Astrocyte of the spinal cord (primary cell): ENCODE data around the gene HOMER1.

Experiments
- DNase-seq: peaks from one replicate; pipeline ENCODE4 v3.0.0; 2011; ENCODE audit warnings: low read depth, low spot score
- H3K4me3 ChIP-seq: 2 replicates; pipeline ENCODE4 v1.5.1; 2011; ENCODE audit warnings: low read depth, mild to moderate bottlenecking, low read length, moderate library complexity
- in situ Hi-C: cut with HindIII; loops from 2 replicates; pipeline ENCODE4 v1.10.0; 2017; ENCODE audit warnings: low sequenced_read_pairs
- TF ChIP-seq, protein P1 (sequence below): IDR thresholded peaks from 2 replicates; pipeline ENCODE4 v1.5.1; 2012; ENCODE audit warnings: low read depth, mild to moderate bottlenecking, low read length, inconsistent platforms

The HOMER1 gene

GRCh38 chr5:79486116-79486515 lies 27.8 kb downstream of the HOMER1 start:
- in situ Hi-C loops: no loop called here
- H3K4me3 ChIP-seq: no peak overlapping the region
- TF ChIP-seq, protein P1, sequence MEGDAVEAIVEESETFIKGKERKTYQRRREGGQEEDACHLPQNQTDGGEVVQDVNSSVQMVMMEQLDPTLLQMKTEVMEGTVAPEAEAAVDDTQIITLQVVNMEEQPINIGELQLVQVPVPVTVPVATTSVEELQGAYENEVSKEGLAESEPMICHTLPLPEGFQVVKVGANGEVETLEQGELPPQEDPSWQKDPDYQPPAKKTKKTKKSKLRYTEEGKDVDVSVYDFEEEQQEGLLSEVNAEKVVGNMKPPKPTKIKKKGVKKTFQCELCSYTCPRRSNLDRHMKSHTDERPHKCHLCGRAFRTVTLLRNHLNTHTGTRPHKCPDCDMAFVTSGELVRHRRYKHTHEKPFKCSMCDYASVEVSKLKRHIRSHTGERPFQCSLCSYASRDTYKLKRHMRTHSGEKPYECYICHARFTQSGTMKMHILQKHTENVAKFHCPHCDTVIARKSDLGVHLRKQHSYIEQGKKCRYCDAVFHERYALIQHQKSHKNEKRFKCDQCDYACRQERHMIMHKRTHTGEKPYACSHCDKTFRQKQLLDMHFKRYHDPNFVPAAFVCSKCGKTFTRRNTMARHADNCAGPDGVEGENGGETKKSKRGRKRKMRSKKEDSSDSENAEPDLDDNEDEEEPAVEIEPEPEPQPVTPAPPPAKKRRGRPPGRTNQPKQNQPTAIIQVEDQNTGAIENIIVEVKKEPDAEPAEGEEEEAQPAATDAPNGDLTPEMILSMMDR: no peak
- no peak for DNase-seq

GRCh38 chr5:79484731-79485130 lies 29.2 kb downstream of the HOMER1 start:
- TF ChIP-seq, protein P1: no peak
- DNase-seq: no peak
- in situ Hi-C loops: no loop called here

DNA sequence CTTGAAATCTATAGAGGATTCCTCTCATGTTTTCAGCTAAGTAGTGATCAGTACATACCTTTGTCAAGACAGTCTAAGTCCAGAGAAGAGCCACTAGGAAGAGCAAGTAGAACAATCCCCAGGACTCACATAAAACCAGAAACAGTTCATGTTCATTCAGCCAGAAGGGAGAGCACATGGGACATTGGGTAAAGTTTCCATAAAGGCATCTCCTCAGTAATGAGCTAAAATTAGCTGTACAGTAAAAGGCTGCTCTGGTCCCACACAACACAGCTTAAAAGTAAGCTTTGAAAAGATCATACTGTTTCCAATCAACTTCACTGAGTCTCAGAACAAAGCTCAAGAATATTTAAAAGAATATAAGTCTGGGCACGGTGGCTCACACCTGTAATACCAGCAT lies 32.4 kb downstream of the HOMER1 start:
- DNase-seq: no peak
- in situ Hi-C loops: no loop called here
- TF ChIP-seq, protein P1: no peak
- no peak overlapping the region for H3K4me3 ChIP-seq

More at GRCh38 chr5:79484731-79485130, 29.2 kb downstream of the HOMER1 start:
- H3K4me3 ChIP-seq: no peak overlapping the region

DNA sequence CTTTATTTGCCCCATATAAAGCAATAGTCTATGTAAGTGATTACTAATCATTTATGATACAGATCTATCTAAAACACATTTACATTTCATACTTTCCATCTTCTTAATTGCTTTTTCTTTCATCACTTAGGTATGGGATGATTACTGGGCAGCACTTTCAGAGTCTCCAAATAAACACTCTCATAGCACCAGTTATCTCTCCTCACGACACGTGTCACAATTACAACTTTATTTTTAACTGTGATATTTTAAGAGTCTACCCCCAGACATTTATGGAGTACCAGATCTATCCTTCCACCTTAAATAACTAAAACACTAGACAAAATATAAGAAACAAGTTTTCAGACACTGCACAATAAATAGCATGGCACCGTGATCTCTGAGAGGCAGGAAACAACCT lies 32.9 kb downstream of the HOMER1 start:
- no peak overlapping the region for H3K4me3 ChIP-seq
- DNase-seq: no peak
- in situ Hi-C loops: no loop called here
- TF ChIP-seq, protein P1: no peak

- TF ChIP-seq, protein P1: no peak
- in situ Hi-C loops: no loop called here
- DNase-seq: no peak
- H3K4me3 ChIP-seq: no peak overlapping the region
These were observed 38.8 kb downstream of the HOMER1 start for GRCh38 chr5:79475152-79475466.

DNA sequence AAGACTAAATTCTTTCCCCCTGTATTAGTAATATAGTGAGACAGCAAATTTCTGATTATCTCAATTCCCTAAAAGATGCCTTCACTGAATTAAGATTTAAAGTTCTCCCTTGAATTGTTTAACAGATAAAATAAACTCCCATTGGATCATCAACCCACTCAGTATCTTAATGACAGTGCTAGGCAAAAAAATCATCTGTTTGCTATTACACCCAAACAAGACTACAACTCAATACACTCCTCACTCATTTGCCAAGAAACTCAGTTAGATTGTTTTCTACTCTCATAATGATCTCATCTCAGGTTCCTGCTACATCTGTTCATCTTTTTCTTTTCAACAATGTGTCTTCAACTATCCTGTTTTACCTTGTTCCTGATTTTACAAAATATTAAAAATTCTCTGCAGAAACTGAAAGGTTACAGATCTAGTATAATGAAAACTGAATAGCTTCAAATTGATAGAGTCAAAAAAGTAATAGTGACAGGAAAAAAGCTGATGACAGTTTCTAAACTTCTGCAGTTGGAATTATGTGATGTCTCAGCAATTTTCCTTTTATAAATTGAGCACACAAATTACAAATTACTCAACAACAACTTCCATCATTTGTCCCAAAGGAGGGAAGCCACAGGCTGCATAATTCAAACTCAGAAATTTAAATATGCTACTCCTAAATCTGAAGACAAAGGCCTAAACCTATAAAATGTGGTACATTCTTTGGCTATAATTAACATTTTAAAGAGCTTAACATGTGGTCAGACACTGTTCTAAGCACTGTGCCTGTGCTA lies 39.4 kb downstream of the HOMER1 start:
- TF ChIP-seq, protein P1: no peak
- in situ Hi-C loops: no loop called here
- H3K4me3 ChIP-seq: no peak overlapping the region
- no peak for DNase-seq
